Measurements from ENCODE around the gene KRT40. TPM values are rescaled to one million over a fixed set of nuclear protein-coding genes. Genes with fewer than 3 reads are reported as not detected.

Gene KRT40
- total and polyA plus RNA-seq, 9 of the 15 experiments (the other 6 are each of a cell fraction or from before 2014, with no cell fraction given): not detected

DNA sequence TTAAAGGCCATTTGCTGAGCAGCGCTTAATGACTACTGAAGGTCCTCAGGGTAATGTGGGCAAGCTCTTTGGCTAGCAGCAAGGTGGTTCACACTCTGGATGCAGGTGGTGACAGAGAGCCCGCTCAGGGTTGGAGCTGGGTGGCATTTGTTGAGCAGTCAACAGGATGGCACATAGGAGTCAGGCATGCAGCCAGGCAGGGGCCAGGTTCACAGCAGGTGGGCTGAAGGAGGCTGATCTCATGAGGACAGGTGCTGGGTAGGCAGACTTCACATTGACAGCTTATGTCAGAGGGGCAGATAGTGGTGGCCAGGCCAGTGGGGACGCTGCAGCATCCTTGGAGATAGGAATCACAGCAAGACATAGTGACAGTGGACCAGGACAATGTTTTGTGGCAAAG, 20.3 kb upstream of the KRT40 start (continued):
- TF ChIP-seq ZNF668 (CRISPR knock-in tag; IDR thresholded peaks at IDR 0.05) (no peak), JUNB (CRISPR knock-in tag; conservative IDR thresholded peaks at IDR 0.05) (no peak), PRPF4 (IDR thresholded peaks at IDR 0.05; ENCODE audit: insufficient read depth, low read depth, low read length, poor library complexity, severe bottlenecking) (no peak)

DNA sequence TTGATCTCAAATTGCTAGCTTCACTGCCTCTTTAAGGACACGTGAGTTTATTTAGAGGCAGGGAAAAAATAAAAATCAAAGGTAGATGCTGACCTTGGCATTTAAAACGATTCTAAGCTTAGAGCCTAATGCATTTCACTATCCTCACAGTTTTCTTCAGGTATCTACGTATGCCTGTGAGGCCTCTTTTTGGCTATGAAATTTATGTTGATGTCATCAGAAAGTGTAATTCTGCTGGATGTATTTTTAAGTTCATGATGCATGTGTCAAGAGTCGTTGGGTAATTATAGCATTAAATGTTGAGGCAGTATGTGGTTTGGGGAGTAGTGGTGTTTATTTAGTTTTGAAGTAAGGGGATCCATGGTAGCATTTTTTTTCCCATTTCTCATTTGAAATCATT, 19.8 kb upstream of the KRT40 start:
- 0% methylated on average over 4 of the region's 4 CpGs for WGBS (ENCODE audit: insufficient coverage, low coverage, missing lambda C conversion rate)
- Histone ChIP-seq H3K36me3 (ENCODE audit: control insufficient read depth, insufficient read depth, low read length) (no peaks in the 10 kb centered on the region), H4K20me1 (replicated peaks; ENCODE audit: control insufficient read depth, insufficient read depth, low read length) (no peaks in the 10 kb centered on the region), H3K9me3 (replicated peaks; ENCODE audit: control insufficient read depth, insufficient read depth, low read depth, low read length) (no peaks in the 10 kb centered on the region), H3K27me3 (ENCODE audit: control insufficient read depth in 2 of 2, insufficient read depth in 2 of 2, low read length in 2 of 2) (peaks cover 0 to 14% of the 10 kb centered on the region in 2 experiments; a peak in 3 of 5 replicates), H3K9me1 (ENCODE audit: control insufficient read depth, insufficient read depth, low read length) (no peaks in the 10 kb centered on the region), H3K27ac (ENCODE audit: extremely low read depth, low read depth, low read length) (no peak overlapping the region), H3K4me3 (no peak overlapping the region), H2AFZ (ENCODE audit: low read depth, low read length) (no peak overlapping the region), H3K4me2 (ENCODE audit: insufficient read depth, low read length) (no peak overlapping the region), H3K4me1 (replicated peaks in 1 of 2; ENCODE audit: control insufficient read depth in 2 of 2, insufficient read depth in 2 of 2, low read length in 2 of 2) (no peaks in the 10 kb centered on the region; a peak in 1 of 5 replicates), H3K9ac (ENCODE audit: insufficient read depth in 1 of 2, low read depth in 2 of 2, low read length in 2 of 2) (no peak overlapping the region), H3K79me2 (ENCODE audit: control insufficient read depth, insufficient read depth, low read length) (no peaks in the 10 kb centered on the region)
- POLR2A ChIA-PET: no interaction called here
- CTCF ChIA-PET (ENCODE audit: low intra/inter-chr PET ratio): no interaction called here
- DNase-seq (ENCODE audit: extremely low read depth in 1 of 4, low spot score in 3 of 4) (no peak), FAIRE-seq (no peak), ATAC-seq (no peak)
- BruUV-seq (replicated peaks): no TSS peak
- intact Hi-C loops (cut with micrococcal nuclease): no loop called here
- no peak for TF ChIP-seq KDM2B (CRISPR knock-in tag; IDR thresholded peaks at IDR 0.05)
- peak; percentile 52; the same call in 1 of the 2 replicates for TF ChIP-seq ZNF316 (IDR thresholded peaks at IDR 0.05)
- in situ Hi-C loops (cut with MboI): no loop called here

DNA sequence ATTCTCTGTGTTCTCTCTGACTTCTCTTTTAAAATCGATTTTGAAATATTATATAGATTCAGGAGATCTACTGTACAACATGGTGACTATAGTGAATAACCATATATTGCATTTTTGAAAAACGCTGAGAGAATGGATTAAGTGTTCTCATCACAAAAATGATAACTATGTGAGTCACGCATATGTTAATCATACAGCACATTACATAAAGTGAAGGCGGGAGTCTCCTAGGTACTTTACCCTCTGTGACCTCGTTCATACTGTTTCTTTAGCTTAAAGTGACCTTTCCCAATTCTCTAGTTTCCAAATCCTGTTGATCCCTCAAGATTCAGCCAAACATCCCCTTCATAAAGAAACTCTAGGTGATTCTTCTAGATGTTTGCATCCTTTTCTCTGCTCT, 18.7 kb upstream of the KRT40 start:
- 2% methylated on average over 5 of the region's 5 CpGs for WGBS (ENCODE audit: insufficient coverage, low coverage, missing lambda C conversion rate)
- TF ChIP-seq, protein P1, sequence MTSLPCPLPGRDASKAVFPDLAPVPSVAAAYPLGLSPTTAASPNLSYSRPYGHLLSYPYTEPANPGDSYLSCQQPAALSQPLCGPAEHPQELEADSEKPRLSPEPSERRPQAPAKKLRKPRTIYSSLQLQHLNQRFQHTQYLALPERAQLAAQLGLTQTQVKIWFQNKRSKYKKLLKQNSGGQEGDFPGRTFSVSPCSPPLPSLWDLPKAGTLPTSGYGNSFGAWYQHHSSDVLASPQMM (CRISPR knock-in tag; IDR thresholded peaks at IDR 0.05): no peak
- TF ChIP-seq FOS (IDR thresholded peaks at IDR 0.05; ENCODE audit: extremely low read depth, insufficient read length) (no peak), LCOR (CRISPR knock-in tag; IDR thresholded peaks at IDR 0.05) (no peak), NR3C1 (CRISPR knock-in tag; IDR thresholded peaks at IDR 0.05) (no peak), RBFOX2 (IDR thresholded peaks at IDR 0.05; ENCODE audit: low read depth, low read length) (no peak), HDAC3 (IDR thresholded peaks at IDR 0.05; ENCODE audit: borderline replicate concordance, partially characterized antibody) (no peak)
- TF ChIP-seq, protein P2, sequence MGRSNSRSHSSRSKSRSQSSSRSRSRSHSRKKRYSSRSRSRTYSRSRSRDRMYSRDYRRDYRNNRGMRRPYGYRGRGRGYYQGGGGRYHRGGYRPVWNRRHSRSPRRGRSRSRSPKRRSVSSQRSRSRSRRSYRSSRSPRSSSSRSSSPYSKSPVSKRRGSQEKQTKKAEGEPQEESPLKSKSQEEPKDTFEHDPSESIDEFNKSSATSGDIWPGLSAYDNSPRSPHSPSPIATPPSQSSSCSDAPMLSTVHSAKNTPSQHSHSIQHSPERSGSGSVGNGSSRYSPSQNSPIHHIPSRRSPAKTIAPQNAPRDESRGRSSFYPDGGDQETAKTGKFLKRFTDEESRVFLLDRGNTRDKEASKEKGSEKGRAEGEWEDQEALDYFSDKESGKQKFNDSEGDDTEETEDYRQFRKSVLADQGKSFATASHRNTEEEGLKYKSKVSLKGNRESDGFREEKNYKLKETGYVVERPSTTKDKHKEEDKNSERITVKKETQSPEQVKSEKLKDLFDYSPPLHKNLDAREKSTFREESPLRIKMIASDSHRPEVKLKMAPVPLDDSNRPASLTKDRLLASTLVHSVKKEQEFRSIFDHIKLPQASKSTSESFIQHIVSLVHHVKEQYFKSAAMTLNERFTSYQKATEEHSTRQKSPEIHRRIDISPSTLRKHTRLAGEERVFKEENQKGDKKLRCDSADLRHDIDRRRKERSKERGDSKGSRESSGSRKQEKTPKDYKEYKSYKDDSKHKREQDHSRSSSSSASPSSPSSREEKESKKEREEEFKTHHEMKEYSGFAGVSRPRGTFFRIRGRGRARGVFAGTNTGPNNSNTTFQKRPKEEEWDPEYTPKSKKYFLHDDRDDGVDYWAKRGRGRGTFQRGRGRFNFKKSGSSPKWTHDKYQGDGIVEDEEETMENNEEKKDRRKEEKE (IDR thresholded peaks at IDR 0.05; ENCODE audit: borderline replicate concordance in 1 of 2, control insufficient read depth in 1 of 2, low read depth in 2 of 2, low read length in 1 of 2): no peak

More for the DNA sequence above, 18.7 kb upstream of the KRT40 start:
- H3K9me1 ChIP-seq (ENCODE audit: control insufficient read depth, insufficient read depth, low read length): no peaks in the 10 kb centered on the region
- in situ Hi-C loops (cut with MboI): no loop called here
- no peaks in the 10 kb centered on the region for H3K36me3 ChIP-seq (ENCODE audit: control insufficient read depth, insufficient read depth, low read length)
- no peak overlapping the region for H3K27ac ChIP-seq (ENCODE audit: extremely low read depth, low read depth, low read length)
- CTCF ChIA-PET (ENCODE audit: low intra/inter-chr PET ratio): no interaction called here
- H3K79me2 ChIP-seq (ENCODE audit: control insufficient read depth, insufficient read depth, low read length): no peaks in the 10 kb centered on the region
- no peaks in the 10 kb centered on the region; a peak in 1 of 5 replicates for H3K4me1 ChIP-seq (replicated peaks in 1 of 2; ENCODE audit: control insufficient read depth in 2 of 2, insufficient read depth in 2 of 2, low read length in 2 of 2)
- H2AFZ ChIP-seq (ENCODE audit: low read depth, low read length): no peak overlapping the region
- intact Hi-C loops (cut with micrococcal nuclease): no loop called here
- H3K27me3 ChIP-seq (ENCODE audit: control insufficient read depth in 2 of 2, insufficient read depth in 2 of 2, low read length in 2 of 2): peaks cover 0 to 9% of the 10 kb centered on the region in 2 experiments; a peak in 3 of 5 replicates
- DNase-seq (ENCODE audit: extremely low read depth in 1 of 4, low spot score in 3 of 4): no peak
- POLR2A ChIA-PET: no interaction called here
- no peak for ATAC-seq
- no peak overlapping the region for H3K4me3 ChIP-seq
- no peak for FAIRE-seq
- no TSS peak for BruUV-seq (replicated peaks)
- no peaks in the 10 kb centered on the region for H4K20me1 ChIP-seq (replicated peaks; ENCODE audit: control insufficient read depth, insufficient read depth, low read length)
- no peak overlapping the region for H3K4me2 ChIP-seq (ENCODE audit: insufficient read depth, low read length)
- no peaks in the 10 kb centered on the region for H3K9me3 ChIP-seq (replicated peaks; ENCODE audit: control insufficient read depth, insufficient read depth, low read depth, low read length)
- no peak overlapping the region for H3K9ac ChIP-seq (ENCODE audit: insufficient read depth in 1 of 2, low read depth in 2 of 2, low read length in 2 of 2)

All from K562 (cell line).